Nephron progenitor cell (in vitro differentiated cells): ENCODE data around the gene CCDC85C.

Source experiments
- DNase-seq: peaks from one replicate; pipeline ENCODE4 v3.0.0; 2021
- H3K27ac Mint-ChIP-seq: 2 replicates; pipeline ENCODE4 v1.8.0; 2021; ENCODE audit warnings: mild to moderate bottlenecking, moderate library complexity, mixed read lengths
- H3K27me3 Mint-ChIP-seq: 2 replicates; pipeline ENCODE4 v1.8.0; 2021; ENCODE audit warnings: mild to moderate bottlenecking, low read depth, mixed read lengths; ENCODE audit not compliant: poor library complexity
- H3K36me3 Mint-ChIP-seq: 2 replicates; pipeline ENCODE4 v1.8.0; 2021; ENCODE audit warnings: low read depth, mixed read lengths
- H3K4me1 Mint-ChIP-seq: 2 replicates; pipeline ENCODE4 v1.8.0; 2021; ENCODE audit warnings: mixed read lengths
- H3K4me3 Mint-ChIP-seq: 2 replicates; pipeline ENCODE4 v1.8.0; 2021; ENCODE audit warnings: mild to moderate bottlenecking, moderate library complexity, mixed read lengths
- H3K9me3 Mint-ChIP-seq: 2 replicates; pipeline ENCODE4 v1.8.0; 2021; ENCODE audit warnings: mild to moderate bottlenecking, moderate library complexity, mixed read lengths
- CTCF ChIP-seq: fragments of 200-600 bp; sonication (generic); IDR thresholded peaks from 2 replicates; pipeline ENCODE4 v1.5.0; 2021; ENCODE audit warnings: antibody characterized with exemption

CCDC85C gene

GRCh38 chr14:99542566-99542965 lies 61.4 kb downstream of the CCDC85C start:
- TF ChIP-seq CTCF = no peak

GRCh38 chr14:99541677-99542470 lies 62.1 kb downstream of the CCDC85C start:
- peaks cover 8% of the 10 kb centered on the region for H3K27me3 Mint-ChIP-seq
- no peak for DNase-seq
- TF ChIP-seq CTCF = no peak
- peaks cover 89% of the 10 kb centered on the region for H3K4me1 Mint-ChIP-seq
- H3K4me3 Mint-ChIP-seq = no peak overlapping the region
- no peak overlapping the region for H3K27ac Mint-ChIP-seq
- H3K36me3 Mint-ChIP-seq = no peaks in the 10 kb centered on the region
- no peaks in the 10 kb centered on the region for H3K9me3 Mint-ChIP-seq

More at GRCh38 chr14:99542566-99542965, 61.4 kb downstream of the CCDC85C start:
- Mint-ChIP-seq H3K9me3 (no peaks in the 10 kb centered on the region), H3K36me3 (no peaks in the 10 kb centered on the region), H3K27me3 (peaks cover 6% of the 10 kb centered on the region), H3K27ac (no peak overlapping the region), H3K4me3 (no peak overlapping the region), H3K4me1 (peaks cover 87% of the 10 kb centered on the region)
- DNase-seq = no peak

GRCh38 chr14:99541211-99541610 lies 62.8 kb downstream of the CCDC85C start:
- Mint-ChIP-seq H3K27me3 (peaks cover 8% of the 10 kb centered on the region), H3K4me1 (peaks cover 88% of the 10 kb centered on the region), H3K36me3 (no peaks in the 10 kb centered on the region), H3K4me3 (peak overlapping the region; percentile 54), H3K27ac (no peak overlapping the region), H3K9me3 (no peaks in the 10 kb centered on the region)
- TF ChIP-seq CTCF = no peak
- DNase-seq = no peak

GRCh38 chr14:99540196-99541032 lies 63.6 kb downstream of the CCDC85C start:
- Mint-ChIP-seq H3K36me3 (no peaks in the 10 kb centered on the region), H3K4me3 (no peak overlapping the region), H3K27ac (no peak overlapping the region), H3K9me3 (no peaks in the 10 kb centered on the region), H3K4me1 (peaks cover 80% of the 10 kb centered on the region), H3K27me3 (peaks cover 6% of the 10 kb centered on the region)
- TF ChIP-seq CTCF = no peak
- DNase-seq = no peak

- Mint-ChIP-seq H3K9me3 (no peaks in the 10 kb centered on the region), H3K4me1 (peaks cover 74% of the 10 kb centered on the region), H3K4me3 (no peak overlapping the region), H3K27ac (no peak overlapping the region), H3K36me3 (no peaks in the 10 kb centered on the region), H3K27me3 (peaks cover 2% of the 10 kb centered on the region)
- TF ChIP-seq CTCF = no peak
- DNase-seq = no peak
Observed at GRCh38 chr14:99539491-99539890, 64.5 kb downstream of the CCDC85C start.
